Gastroesophageal sphincter (tissue), 4 donors: ENCODE results near the gene PRDM15. TPM values are rescaled to one million over a fixed set of nuclear protein-coding genes. Genes with fewer than 3 reads are reported as not detected.

Experiments
- ATAC-seq: fragments of 150-250 bp; one replicate; pipeline ENCODE4 v1.9.1; 2016; ENCODE audit warnings: mild to moderate bottlenecking, moderate library complexity
- H3K27ac ChIP-seq, 4 donors: fragments of 200-600 bp; sonication (generic) in 3 of 4; 1 replicate in 3 of 4; 2 replicates in 1 of 4; pipeline ENCODE4 v1.5.1; 2016 to 2019
- H3K27me3 ChIP-seq: fragments of 200-600 bp; sonication (generic); one replicate; pipeline ENCODE4 v1.5.1; 2019
- H3K36me3 ChIP-seq, 2 donors: fragments of 200-600 bp; sonication (generic); one replicate each; pipeline ENCODE4 v1.5.1; 2019; ENCODE audit warnings: control low read depth in 1 of 2
- H3K4me1 ChIP-seq, 3 donors: fragments of 200-600 bp; sonication (generic); 1 replicate in 2 of 3; 2 replicates in 1 of 3; pipeline ENCODE4 v1.5.1; 2016 to 2019; ENCODE audit warnings: control low read depth in 2 of 3
- H3K4me3 ChIP-seq, 2 donors: fragments of 200-600 bp; sonication (generic); one replicate each; pipeline ENCODE4 v1.5.1; 2019; ENCODE audit warnings: mild to moderate bottlenecking in 1 of 2, moderate library complexity in 1 of 2
- H3K9me3 ChIP-seq, 3 donors: fragments of 200-600 bp; sonication (generic); one replicate each; pipeline ENCODE4 v1.5.1; 2017 to 2019; ENCODE audit warnings: control low read depth in 2 of 3
- EP300 ChIP-seq: sonication (generic); formaldehyde crosslinking; IDR thresholded peaks from one replicate; pipeline ENCODE4 v1.6.1; 2017; ENCODE audit warnings: antibody characterized with exemption, mild to moderate bottlenecking
- POLR2A ChIP-seq, 2 donors: fragments of 450-650 bp; IDR thresholded peaks; one replicate each; pipeline ENCODE4 v1.6.1; 2017; ENCODE audit warnings: antibody characterized with exemption in 2 of 2, mild to moderate bottlenecking in 2 of 2, moderate library complexity in 1 of 2
- POLR2AphosphoS5 ChIP-seq: sonication (generic); formaldehyde crosslinking; IDR thresholded peaks from one replicate; pipeline ENCODE4 v1.6.1; 2017; ENCODE audit warnings: antibody characterized with exemption
- WGBS, 2 donors: methylation state at CpG; one replicate each; pipeline ENCODE4 v1.1.5; 2018; ENCODE audit warnings: low coverage in 1 of 2; 5-methylcytosine and 5-hydroxymethylcytosine counted together
- total RNA-seq, 4 donors: library from RNA; depleted of rRNA; stranded (reverse); fragments of >200 nt; gene quantifications; one replicate each; pipeline ENCODE4 v1.1.0, GENCODE V29; 2016
- TF ChIP-seq, protein P1 (sequence below), 4 experiments: fragments of 200-600 bp in 2 of 4; fragments of 450-650 bp in 2 of 4; sonication (generic) in 1 of 4; IDR thresholded peaks; one replicate each; pipeline ENCODE4 v1.5.1; 2017 to 2019; ENCODE audit warnings: antibody characterized with exemption in 4 of 4, mild to moderate bottlenecking in 2 of 4, moderate library complexity in 2 of 4

The PRDM15 gene
- total RNA-seq, 4 donors from 2014 or later: 2.9 to 8.2 (median 7.2) TPM

DNA sequence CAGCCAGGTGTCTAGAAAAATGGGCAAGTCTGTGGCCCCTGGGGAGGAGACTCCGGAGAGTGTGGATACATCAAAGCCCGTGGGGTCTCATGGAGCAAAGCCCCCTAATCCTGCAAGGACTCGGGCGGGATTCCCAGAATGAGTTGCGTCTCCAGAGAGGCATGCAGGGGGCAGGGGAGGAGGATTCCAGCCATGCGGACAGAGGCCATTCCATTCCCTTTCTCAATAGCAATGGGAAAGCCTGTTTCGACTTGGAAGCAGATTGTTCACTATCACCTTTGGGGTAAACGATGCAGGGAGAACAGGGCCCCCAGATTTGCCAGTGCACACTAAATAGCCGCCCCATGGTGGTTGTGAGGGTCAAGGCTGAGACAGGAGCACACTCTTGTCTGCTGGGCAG, 15.4 kb upstream of the PRDM15 start:
- no peak overlapping the region for H3K27ac ChIP-seq
- H3K36me3 ChIP-seq: peaks cover 0 to 71% of the 10 kb centered on the region in 2 donors
- WGBS, 2 donors: 80 to 90% methylated on average over 1 to 3 of the region's 9 CpGs
- no peaks in the 10 kb centered on the region for H3K27me3 ChIP-seq
- TF ChIP-seq, protein P1, sequence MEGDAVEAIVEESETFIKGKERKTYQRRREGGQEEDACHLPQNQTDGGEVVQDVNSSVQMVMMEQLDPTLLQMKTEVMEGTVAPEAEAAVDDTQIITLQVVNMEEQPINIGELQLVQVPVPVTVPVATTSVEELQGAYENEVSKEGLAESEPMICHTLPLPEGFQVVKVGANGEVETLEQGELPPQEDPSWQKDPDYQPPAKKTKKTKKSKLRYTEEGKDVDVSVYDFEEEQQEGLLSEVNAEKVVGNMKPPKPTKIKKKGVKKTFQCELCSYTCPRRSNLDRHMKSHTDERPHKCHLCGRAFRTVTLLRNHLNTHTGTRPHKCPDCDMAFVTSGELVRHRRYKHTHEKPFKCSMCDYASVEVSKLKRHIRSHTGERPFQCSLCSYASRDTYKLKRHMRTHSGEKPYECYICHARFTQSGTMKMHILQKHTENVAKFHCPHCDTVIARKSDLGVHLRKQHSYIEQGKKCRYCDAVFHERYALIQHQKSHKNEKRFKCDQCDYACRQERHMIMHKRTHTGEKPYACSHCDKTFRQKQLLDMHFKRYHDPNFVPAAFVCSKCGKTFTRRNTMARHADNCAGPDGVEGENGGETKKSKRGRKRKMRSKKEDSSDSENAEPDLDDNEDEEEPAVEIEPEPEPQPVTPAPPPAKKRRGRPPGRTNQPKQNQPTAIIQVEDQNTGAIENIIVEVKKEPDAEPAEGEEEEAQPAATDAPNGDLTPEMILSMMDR (IDR thresholded peaks at IDR 0.05): no peak
- TF ChIP-seq POLR2AphosphoS5 (no peak), EP300 (no peak), POLR2A (IDR thresholded peaks at IDR 0.05) (no peak)
- peaks cover 0 to 6% (median 0%) of the 10 kb centered on the region in 3 donors for H3K4me1 ChIP-seq
- no peak overlapping the region for H3K4me3 ChIP-seq
- H3K9me3 ChIP-seq: no peaks in the 10 kb centered on the region
- no peak for ATAC-seq

DNA sequence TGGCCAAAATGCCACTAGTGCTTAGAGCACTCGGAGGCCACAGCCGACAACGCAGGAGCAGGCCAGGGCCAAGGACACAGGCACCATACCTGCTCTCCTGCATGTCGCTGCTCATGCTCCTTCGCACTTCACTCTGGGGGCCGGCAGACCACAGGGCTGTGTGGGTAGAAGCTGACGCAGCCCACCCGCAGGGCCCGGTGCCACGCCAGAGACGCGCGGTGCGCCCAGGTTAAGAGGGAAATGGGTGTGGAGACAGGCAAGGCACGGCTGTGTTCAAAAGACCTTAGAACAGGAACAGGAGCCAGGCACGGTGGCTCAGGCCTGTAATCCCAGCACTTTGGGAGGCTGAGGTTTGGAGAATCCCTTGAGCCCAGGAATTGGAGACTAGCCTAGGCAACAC, 13.6 kb upstream of the PRDM15 start:
- no peaks in the 10 kb centered on the region for H3K9me3 ChIP-seq
- WGBS, 2 donors: 94% methylated on average over 2 of the region's 16 CpGs; no CpG with 5 or more reads in 1 of the 2 donors
- no peaks in the 10 kb centered on the region for H3K27me3 ChIP-seq
- H3K36me3 ChIP-seq: peaks cover 0 to 68% of the 10 kb centered on the region in 2 donors
- peaks cover 0 to 6% (median 0%) of the 10 kb centered on the region in 3 donors for H3K4me1 ChIP-seq
- ATAC-seq: no peak
- TF ChIP-seq POLR2AphosphoS5: no peak
- TF ChIP-seq POLR2A (IDR thresholded peaks at IDR 0.05): no peak
- no peak for TF ChIP-seq EP300
- TF ChIP-seq, protein P1 (IDR thresholded peaks at IDR 0.05): no peak
- H3K4me3 ChIP-seq: no peak overlapping the region
- no peak overlapping the region for H3K27ac ChIP-seq

DNA sequence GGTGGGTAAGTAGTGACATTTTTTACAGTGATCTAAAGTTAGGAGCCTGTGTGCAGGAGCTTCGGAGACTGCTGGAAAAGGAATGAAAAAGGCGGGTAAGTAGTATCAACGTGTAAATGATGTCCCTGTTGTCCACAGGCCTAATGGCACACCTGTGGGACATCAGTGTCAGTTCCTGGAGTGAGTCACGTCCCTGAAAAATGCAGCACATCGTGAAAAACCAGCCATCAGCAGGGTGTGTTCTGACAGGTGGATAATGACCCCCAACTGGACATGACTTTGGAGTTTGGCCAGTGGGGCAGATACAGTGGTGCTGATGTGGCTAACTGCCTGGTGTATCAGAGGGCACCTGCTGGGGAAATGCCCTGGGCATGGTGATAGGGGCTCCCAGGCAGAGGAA, 12.0 kb upstream of the PRDM15 start:
- no peak for ATAC-seq

DNA sequence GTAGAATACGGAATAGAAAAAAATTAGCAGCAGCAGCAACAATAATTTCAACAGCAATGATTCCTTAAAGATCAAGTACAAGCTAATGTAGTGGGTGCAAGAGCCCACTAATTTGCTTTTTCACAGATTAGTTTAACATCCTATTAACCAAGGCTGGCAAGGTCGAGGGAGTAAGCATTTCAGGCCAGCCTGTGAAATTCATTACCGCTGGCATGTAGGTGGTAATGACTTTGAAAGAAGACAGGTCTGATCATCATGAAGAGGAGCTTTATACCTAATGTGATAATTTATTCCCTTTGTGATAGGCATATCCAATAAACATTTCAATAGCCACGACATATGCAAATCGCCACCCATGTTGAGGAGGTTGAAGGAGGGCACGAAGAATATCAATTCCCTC, 11.2 kb upstream of the PRDM15 start:
- TF ChIP-seq, protein P1 (IDR thresholded peaks at IDR 0.05): no peak
- TF ChIP-seq POLR2A (IDR thresholded peaks at IDR 0.05) (no peak), POLR2AphosphoS5 (no peak)
- Histone ChIP-seq H3K4me3 (no peak overlapping the region), H3K27me3 (no peaks in the 10 kb centered on the region), H3K36me3 (peaks cover 0 to 58% of the 10 kb centered on the region in 2 donors), H3K4me1 (no peaks in the 10 kb centered on the region), H3K27ac (no peak overlapping the region), H3K9me3 (no peaks in the 10 kb centered on the region)
- WGBS, 2 donors: 78 to 94% methylated on average over 6 of the region's 6 CpGs
- no peak for ATAC-seq

More for the DNA sequence above, 12.0 kb upstream of the PRDM15 start:
- peaks cover 0 to 5% (median 0%) of the 10 kb centered on the region in 3 donors for H3K4me1 ChIP-seq
- no peaks in the 10 kb centered on the region for H3K9me3 ChIP-seq
- H3K27me3 ChIP-seq: no peaks in the 10 kb centered on the region
- H3K27ac ChIP-seq: no peak overlapping the region
- WGBS, 2 donors: 59 to 72% methylated on average over 3 to 5 of the region's 5 CpGs
- TF ChIP-seq, protein P1 (IDR thresholded peaks at IDR 0.05): no peak
- TF ChIP-seq POLR2AphosphoS5: no peak
- TF ChIP-seq EP300: no peak
- no peak for TF ChIP-seq POLR2A (IDR thresholded peaks at IDR 0.05)
- no peak overlapping the region for H3K4me3 ChIP-seq
- peaks cover 0 to 65% of the 10 kb centered on the region in 2 donors for H3K36me3 ChIP-seq

DNA sequence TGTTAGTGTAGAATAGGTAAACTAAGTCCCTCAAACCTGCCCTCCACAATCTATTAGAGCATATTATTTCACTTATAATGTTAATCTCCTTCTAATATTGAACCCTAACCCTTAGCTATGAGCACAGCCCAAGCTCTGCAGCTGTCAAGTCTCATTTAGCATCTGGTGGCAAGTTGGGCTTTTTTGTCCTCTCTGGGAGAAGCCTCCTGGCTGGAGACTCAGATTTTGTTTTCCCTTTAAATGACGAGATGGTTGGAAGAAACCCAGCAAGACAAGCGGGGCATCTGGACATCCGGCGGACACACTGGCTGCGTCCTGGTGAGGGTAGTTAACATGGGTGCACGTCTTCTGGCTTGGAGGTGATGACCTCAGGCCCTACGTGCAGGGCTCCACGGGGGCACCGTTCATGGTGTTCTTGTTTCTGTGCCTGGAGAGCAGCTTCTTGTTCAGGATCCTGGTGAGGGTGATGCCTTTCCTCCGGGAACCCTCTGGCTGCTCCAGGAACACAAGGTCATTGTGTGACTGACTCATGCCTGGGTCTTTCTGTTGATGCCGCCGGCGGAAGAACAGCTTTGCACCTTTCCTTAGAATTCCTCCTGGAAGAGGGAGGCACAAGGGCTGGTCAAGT, 9.7 kb upstream of the PRDM15 start:
- H3K27ac ChIP-seq: no peak overlapping the region

More for the DNA sequence above, 9.7 kb upstream of the PRDM15 start:
- no peaks in the 10 kb centered on the region for H3K4me1 ChIP-seq
- no peak overlapping the region for H3K4me3 ChIP-seq
- H3K9me3 ChIP-seq: no peaks in the 10 kb centered on the region
- 33 to 88% methylated on average over 1 to 4 of the region's 13 CpGs for WGBS, 2 donors
- no peaks in the 10 kb centered on the region for H3K27me3 ChIP-seq
- TF ChIP-seq POLR2A (IDR thresholded peaks at IDR 0.05): no peak
- TF ChIP-seq POLR2AphosphoS5: no peak
- TF ChIP-seq, protein P1 (IDR thresholded peaks at IDR 0.05): no peak
- no peak for TF ChIP-seq EP300
- ATAC-seq: no peak
- H3K36me3 ChIP-seq: peaks cover 0 to 44% of the 10 kb centered on the region in 2 donors
